OCI-M2 (cell line): Measurements from ENCODE around the gene ROBO3.

ENCODE experiments used
- DNase-seq: peaks from one replicate; lab custom pipeline; 2025; ENCODE audit not compliant: unreplicated experiment; lab: John Stamatoyannopoulos, UW

ROBO3 gene

DNA sequence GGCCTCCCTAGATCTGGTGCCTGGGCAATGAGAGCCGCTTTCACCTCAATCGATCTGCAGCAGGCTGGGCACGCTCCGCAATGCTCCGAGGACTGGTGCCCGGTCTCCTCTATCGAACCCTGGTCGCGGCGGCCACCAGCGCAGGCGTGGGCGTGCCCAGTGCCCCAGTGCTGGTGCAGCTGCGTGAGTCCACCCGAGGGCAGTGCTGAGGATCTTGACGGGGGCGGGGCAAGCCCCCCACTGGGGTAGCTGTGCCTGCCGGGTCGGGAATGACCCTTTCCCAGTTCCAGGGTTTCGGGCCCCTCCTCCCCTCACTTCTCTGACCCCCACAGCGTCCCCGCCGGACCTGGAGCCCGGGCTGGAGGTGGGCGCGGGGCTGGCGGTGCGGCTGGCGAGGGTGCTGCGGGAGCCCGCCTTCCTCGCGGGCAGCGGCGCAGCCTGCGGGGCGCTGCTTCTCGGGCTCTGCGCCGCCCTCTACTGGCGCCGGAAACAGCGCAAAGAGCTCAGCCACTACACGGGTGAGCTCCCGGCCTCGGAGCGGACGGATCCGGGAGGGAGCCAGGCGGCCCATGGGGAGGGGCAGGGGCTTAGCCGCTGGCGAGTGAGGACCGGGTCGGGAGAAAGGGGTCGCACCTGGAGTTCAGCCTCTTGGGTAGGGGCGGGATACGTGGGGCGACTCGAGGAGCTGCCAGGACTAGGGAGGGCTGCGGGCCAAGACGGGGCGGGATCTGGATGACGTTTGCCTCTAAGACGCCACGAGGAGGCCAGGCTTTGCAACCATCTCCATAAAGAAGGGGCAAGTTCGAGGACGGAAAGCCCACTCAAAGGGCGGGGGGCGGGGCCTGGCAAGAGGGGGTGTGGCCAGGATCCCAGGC lies 10.9 kb downstream of the ROBO3 start:
- no peak for DNase-seq

DNA sequence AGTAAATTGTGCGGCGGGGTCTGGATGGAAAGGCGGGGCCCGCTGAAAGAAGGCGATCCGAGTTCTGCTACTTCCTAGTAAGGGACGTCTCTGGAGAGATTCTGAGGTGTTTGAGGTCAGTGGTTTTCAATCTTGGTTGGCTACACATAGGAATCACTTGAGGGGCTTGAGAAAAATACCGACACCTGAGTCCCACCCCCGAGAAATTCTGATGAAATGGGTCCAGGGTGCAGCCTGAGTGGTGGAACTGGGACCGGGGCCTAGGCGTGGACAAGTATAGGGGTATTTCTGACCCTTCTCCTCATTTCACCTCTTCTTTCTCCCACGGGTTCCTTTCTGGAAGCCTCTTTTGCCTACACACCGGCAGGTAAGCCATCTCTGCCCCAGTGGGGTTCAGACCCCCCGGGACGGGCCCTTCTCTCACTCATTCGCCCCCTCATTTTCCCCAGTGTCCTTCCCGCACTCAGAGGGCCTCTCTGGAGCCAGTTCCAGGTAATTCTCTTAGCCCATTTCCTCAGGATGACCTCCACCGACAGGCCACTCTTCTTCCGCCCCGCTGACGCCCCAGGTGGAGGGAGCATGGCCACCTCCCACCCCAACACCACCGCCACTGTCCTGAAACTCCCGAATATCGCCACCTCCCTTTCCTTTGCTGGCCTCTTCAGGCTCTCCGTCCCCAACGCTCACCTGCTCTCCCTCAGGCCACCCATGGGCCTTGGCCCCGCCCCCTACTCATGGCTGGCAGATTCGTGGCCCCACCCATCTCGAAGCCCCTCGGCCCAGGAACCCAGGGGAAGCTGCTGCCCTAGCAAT lies 11.8 kb downstream of the ROBO3 start:
- DNase-seq: no peak

DNA sequence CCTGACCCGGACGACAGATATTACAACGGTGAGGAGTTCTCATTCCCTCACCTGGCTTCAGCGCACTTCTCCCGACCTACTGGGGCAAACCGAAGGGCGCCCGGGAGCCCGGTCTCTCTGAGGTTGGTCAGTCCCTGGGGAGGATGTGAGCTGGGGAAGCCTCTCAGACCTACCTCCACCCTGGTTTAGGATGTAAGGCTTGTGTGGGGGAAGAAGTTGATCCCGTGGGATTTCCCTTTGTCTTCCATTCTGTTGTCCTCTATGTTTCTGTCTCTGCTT lies 12.3 kb downstream of the ROBO3 start:
- no peak for DNase-seq

DNA sequence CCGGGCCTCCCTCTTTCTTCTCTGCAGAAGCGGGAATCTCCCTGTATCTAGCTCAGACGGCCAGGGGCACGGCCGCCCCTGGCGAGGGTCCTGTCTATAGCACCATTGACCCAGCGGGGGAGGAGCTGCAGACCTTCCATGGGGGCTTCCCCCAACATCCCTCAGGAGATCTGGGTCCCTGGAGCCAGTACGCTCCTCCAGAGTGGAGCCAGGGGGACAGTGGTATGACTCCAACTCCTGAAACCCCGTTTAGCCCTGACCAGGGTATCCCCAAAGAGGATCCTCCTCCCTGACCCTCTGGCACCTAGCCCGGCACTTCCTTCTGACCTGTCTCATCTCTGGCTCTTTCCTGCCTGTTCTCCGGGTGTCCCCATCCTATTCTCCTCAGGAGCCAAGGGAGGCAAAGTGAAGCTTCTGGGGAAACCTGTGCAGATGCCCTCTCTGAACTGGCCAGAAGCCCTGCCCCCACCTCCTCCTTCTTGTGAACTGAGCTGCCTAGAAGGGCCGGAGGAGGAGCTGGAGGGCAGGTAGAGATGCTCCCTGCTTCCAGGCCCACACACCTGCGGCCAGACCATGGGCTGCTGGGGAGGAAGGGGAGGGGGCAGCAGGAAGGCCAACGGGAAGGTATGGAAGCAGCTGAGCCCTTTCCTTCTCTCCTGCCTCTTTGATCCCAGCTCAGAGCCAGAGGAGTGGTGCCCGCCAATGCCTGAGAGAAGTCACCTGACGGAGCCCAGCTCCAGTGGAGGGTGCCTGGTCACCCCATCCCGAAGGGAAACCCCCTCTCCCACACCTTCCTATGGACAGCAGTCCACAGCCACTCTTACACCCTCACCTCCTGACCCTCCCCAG lies 12.9 kb downstream of the ROBO3 start:
- no peak for DNase-seq

DNA sequence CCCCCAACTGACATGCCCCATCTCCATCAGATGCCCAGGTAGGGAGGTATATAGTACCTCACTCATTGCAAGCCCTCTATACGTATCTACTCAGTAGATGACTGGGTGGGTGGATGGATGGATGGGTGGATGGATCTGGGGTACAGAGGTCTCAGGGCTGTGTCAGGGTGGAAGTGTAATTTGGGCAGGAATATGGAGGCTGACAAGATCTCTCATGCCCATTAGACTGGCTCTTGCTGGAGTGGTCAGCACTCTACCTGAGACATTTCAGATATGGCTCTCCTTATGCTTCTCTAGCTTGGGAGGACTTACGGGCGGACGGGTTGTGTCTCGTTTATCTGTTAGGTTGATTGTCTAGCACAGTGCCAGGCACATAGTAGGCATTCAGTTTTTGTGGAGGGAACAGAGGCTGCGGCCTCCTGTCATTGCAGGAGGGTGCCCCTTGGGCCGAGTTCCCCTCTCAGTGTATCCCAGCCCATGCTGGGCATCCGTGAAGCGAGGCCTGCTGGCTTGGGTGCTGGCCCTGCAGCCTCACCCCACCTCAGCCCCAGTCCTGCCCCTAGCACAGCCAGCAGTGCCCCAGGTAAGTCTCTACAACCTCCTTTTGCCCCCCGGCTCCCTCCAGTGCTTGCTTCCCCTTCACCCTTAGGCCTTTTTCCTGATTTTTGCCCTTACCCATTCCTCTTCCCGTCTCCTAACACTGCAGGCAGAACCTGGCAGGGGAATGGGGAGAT lies 13.7 kb downstream of the ROBO3 start:
- no peak for DNase-seq

DNA sequence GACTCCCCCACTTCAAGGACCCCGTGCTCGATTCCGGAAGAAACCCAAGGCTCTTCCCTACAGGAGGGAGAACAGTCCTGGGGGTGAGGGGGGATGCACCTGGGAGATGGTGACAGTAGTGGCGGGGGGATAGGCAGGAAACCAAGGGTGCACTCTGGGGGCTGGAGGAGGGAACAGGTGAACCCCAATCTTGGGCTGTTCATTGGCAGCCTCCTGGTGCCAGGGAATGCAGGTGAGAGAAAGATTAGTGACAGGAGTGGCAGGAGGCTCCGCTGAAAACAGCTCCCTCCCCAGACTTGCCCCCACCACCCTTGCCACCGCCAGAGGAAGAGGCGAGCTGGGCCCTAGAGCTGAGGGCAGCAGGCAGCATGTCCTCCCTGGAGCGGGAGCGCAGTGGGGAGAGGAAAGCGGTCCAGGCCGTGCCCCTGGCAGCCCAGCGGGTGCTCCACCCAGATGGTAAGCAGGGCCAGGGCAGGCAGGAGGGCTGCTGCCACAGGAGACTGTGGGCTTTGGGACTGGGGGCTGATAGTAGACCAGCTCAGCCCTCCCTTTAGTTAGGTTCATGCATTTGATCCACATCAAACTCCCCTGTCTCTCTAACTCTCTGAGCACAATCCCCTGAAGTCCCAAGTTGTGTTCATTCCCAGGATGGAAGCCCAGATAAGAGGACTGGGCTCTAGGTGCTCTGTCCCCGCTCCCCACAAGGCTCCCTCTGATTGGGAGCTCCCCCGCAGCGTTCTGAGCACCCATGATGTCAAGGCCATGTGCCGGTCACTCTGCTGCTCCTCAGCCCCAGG lies 14.5 kb downstream of the ROBO3 start:
- DNase-seq: no peak

DNA sequence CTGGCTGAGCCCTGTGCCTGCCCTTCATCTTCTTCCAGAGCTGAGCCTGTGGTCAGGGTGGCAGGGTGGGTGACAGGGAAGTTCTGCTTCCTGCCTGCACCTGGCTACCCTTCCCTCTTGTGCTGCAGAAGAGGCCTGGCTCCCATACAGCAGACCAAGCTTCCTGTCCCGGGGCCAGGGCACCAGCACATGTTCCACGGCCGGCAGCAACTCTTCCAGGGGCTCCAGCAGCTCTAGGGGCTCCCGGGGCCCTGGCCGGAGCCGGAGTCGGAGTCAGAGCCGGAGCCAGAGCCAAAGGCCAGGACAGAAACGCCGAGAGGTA lies 15.0 kb downstream of the ROBO3 start:
- DNase-seq: no peak

DNA sequence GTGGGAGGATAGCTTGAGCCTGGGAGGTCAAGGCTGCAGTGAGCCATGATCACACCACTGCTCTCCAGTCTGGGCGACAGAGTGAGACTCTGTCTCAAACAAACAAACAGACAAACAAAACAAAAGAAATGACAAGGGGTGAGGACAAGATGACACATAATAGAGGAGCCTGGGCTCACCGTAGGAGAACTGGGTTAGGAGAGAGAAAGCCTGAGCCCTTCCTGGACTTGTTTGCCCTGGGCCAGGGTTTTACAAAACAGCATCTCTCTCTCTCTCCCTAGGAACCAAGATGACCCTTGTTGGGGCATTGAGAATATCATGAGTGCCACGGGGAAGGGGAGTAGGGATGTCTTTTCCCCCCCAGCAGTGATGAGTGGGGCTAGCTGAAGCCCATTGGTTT lies 15.7 kb downstream of the ROBO3 start:
- no peak for DNase-seq

DNA sequence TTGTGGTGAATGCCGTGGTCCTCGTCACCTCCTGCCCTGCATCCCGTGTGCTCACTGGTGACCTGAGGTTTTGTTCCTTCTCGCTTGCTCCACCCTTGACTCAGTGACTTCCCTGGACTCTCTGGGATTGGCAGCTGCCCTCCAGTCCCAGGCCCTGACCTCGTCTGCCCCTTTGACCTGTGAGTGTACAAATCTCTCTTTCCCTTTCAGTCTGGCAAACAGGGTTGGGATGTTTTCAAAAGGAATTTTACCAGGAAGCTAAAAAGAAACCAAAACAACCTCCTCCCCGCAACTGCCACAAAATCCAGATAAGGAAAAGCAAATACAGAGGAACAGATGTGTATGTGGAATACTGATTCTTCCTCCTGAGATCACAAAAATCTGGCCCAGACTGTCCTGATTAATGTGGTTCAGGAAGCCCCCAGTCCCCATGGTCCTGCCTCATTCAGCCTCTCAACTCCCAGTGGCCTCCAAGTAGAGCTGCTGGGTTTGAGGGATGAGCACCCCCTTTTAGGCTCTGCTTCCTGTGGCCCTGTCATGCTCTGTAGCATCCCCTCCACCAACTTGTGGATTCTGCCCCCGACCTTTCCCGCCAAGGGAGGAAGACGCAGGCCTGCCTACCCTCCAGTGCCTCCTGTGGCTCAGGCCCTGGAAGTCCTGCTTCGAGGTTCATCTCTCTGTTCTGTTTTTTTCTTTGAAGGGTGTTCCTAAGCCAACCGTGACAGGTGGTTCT lies 17.3 kb downstream of the ROBO3 start:
- no peak for DNase-seq

DNA sequence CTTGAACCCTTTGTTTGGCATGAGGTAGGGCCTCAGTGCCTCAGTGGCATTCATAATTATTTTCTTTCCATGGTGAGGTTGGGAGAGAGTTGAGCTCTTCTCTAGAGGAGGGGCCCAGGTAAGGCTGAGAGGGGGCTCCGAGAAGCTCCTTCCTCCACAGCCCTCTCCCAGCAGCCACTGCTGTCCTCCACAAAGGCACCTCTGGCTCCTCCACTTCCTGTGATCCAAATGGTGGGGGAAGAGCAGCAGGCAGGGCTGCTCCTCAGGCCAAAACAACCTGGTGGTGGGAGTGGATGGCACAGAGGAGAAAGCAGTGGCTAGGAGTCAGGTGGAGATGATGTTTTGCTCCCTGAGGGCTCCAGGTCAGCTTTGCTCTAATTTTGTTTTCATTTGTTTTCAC lies 19.1 kb downstream of the ROBO3 start:
- no peak for DNase-seq

DNA sequence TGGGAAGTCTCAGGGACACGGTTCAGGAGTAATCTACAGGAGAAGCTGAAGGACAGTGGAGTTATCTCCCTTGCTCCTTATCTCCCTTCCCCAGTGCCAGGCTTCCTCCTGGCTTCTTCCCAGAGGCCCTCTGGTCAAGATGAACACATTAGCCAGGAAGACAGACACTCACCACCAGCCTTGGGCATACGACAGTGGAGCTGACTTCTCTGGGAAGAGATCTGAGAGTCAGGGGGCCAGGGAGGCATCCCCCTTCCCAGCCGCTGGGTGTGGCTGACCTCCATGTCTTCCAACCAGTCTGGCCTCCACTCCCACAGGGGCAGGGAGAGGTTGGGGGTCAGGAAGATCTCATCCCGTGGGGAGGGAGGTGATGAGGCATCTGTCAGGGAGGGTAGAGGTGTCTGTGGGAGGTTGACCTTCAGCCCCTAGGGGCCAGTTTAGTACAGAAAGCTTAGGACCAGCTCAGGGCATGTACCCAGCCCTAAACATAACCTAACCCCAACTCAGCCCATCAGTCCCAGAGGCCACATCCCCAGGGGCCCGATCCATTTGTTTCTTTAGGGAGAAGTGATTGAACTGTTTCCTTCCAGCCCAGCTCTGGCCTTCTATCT lies 19.7 kb downstream of the ROBO3 start:
- no peak for DNase-seq

DNA sequence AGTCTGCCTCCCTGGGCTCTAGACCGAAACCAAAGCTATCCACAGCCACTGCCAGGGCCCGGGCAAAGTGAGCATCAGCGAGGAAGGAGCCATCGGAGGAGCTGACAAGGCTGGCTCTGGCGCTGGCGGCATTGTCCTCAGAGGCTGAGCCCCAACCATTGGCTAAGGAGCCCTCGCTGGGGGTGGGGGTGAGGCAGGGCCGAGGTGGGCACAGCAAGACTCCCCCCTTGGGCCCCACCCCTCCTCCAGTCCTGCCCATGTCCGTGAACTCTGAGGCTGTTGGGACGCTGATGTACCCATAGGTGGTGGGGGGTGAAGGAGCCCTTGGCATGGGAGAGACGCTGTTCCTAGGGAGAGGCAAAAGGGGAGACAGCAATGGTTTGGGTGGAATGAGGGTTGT lies 21.2 kb downstream of the ROBO3 start:
- DNase-seq: no peak

DNA sequence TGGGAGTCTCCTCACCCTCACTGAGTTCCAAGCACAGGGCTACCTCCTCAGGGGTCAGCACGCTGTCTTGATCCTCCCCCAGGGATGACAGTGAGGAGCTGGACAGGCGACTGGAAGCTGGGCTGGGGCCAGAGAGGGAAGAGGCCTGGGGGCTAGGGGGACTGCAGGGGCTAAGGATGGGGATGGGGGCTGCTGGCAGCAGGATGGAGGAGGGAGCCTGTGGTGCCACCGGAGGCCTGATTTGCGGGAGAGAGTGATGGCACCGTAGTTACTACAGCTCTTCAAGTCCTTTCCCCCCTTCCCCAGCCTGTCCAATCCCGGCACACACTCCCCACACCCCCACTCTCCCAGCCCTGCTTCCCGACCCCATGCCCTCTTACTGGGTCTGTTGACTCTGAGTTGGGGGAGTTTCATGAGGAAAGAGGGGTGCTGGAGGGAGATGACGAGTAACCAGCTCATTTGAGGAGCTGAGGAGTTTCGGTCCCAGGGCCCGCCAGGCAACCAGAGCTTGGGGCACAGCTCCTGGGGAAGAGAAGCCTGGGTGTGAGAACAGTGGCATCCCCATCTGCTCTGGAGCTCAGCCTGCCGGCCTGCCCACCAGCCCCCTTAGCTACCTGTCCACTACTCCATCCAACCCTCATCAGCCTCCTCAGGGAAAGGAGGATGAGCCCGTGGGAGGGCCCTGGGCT lies 21.9 kb downstream of the ROBO3 start:
- no peak for DNase-seq

DNA sequence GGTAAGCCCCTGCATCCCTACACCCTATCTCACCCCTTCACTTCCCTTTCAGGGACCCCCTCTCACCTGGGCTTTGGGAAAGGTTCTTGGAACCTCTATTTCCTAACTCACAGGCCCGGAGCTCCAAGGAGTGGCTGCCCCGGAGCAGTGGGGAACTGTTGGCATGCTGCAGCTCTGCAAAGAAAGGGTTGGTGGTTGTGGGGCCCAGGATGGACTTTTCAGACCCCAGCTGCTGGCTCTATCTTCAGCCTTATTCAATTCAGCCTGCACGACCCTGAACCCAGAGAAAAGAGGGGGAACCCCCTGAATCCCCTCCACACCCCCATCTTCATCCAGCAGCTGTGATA lies 22.4 kb downstream of the ROBO3 start:
- DNase-seq: no peak

DNA sequence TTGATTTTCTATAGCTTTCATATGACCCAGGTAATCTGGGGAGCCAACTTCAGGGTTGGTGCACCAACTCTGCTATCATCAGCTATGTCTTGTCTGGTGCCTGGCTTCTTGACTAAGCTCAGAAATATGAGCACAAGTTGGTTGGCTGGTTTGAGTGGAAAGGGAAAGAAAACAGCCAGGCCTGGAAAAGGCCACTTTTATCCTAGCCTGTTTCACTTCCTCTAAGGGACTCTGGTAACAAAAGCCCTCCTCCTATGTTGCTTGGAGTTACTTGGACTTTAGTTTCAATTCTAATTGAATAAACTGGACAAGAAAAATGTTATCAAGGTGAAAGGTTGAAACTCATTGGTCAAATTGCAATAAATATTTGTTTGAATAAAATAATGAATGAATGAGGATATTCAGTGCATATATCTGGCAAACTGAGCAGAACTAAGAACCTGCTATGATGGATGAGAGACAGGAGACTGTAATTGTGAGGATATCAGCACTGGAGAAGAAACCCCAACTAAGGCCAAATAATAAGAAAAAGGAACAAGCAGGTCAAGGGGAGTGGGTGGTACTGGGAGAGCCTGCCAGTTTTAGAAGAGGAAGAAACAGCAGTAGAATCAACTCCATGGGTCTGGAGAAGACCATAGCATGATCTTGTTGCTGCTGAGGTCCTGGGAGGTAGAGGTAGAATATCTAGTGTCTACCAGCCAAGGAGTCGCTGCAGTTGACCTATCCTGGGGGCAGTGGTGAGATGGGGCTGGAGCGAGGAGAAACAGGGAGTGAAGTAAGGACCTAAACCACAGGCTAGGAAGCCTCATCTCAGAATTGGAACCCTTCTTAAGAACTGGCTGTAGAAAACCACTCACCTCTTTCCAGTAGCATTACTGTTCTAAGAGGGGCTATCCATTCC lies 24.2 kb downstream of the ROBO3 start:
- no peak for DNase-seq

DNA sequence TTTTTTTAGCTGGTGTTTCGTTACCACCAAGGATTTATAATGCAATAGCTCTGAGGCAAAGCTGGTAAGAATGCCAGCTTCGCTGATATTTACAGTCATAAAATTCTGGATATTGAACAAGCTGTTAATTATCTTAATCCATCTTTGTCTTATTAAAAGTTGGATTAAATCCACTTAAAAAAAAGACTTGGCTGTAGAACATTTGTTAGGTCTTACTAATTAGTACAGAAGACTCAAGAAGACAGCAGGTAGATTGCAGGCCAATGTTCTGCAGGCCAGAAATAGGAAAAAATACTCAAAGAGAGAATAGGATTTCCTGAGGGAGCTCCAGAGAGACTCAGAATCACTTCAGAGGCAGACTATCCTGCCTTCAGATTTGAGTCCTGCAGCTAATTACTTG lies 24.9 kb downstream of the ROBO3 start:
- no peak for DNase-seq

DNA sequence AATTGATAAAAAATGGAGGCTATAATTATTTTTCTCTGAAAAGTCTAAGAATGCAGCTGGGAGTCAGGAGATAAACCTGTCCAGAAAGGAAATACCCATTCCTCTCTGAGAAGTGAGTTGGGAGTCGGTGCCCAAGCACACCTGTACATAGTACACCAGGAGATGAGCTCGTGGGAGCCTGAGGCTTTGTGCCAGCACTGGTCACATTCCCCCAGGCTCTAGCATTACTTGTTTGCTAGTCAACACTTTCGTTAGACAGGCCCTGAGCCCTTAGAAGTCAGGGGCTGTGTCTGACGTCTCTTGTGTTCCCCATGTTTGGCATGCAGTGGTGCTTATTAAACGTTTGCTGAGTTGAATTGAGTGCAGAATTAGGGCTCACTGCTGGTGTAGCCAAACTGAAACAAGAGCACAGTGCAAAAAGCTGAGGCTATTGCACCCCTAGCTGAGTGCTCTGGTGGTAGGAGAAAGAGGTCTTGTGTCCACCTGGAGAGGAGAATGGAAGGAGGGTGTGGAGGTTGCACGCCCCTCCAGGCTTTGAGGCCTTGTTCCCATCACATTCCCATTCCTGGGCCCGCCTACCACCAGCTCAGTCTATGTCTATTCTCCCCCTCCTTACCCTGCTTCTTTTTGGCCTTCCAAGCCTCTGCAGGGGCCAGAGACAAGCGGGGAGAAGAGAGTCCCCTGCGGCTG lies 25.6 kb downstream of the ROBO3 start:
- no peak for DNase-seq
